GM23338 (cell line): ENCODE results near the gene MBLAC1. TPM values are rescaled to one million over a fixed set of nuclear protein-coding genes. Genes with fewer than 3 reads are reported as not detected.
A peak's percentile ranks its signal among the peaks of the same experiment; 100 is the strongest.

Source experiments
- ATAC-seq: fragments of 200-7000 bp; cut with Tn5 transposase; 3 replicates; pipeline ENCODE4 v1.9.1; 2020
- DNase-seq: peaks from one replicate; pipeline ENCODE4 v3.0.0-alpha.2; 2015; ENCODE audit warnings: low spot score
- H2AFZ ChIP-seq: fragments of 200-600 bp; sonication (generic); 2 replicates; pipeline ENCODE4 v1.8.0; 2016; ENCODE audit warnings: antibody characterized with exemption, mild to moderate bottlenecking, moderate library complexity
- H3F3A ChIP-seq: fragments of 200-600 bp; sonication (generic); replicated peaks from 2 replicates; pipeline ENCODE4 v1.8.0; 2017; ENCODE audit warnings: antibody characterized with exemption, mixed run types, low read depth
- H3K27ac ChIP-seq: fragments of 200-600 bp; sonication (generic); 2 replicates; pipeline ENCODE4 v1.6.1; 2016; ENCODE audit warnings: low read depth
- H3K27me3 ChIP-seq: fragments of 200-600 bp; sonication (generic); 2 replicates; pipeline ENCODE4 v1.8.0; 2016; ENCODE audit warnings: mild to moderate bottlenecking, mixed run types, moderate library complexity; ENCODE audit not compliant: insufficient read depth
- H3K36me3 ChIP-seq: fragments of 200-600 bp; sonication (generic); 2 replicates; pipeline ENCODE4 v1.8.0; 2016; ENCODE audit warnings: mild to moderate bottlenecking; ENCODE audit not compliant: insufficient read depth
- H3K4me1 ChIP-seq: fragments of 200-600 bp; sonication (generic); 2 replicates; pipeline ENCODE4 v1.8.0; 2016; ENCODE audit warnings: mild to moderate bottlenecking, moderate library complexity; ENCODE audit not compliant: insufficient read depth
- H3K4me2 ChIP-seq: fragments of 200-600 bp; sonication (generic); 2 replicates; pipeline ENCODE4 v1.7.1; 2017; ENCODE audit warnings: mixed run types
- H3K4me3 ChIP-seq: fragments of 200-600 bp; sonication (generic); 2 replicates; pipeline ENCODE4 v1.6.1; 2016; ENCODE audit warnings: mixed run types
- H3K79me2 ChIP-seq: fragments of 200-600 bp; sonication (generic); replicated peaks from 2 replicates; pipeline ENCODE4 v1.8.0; 2017; ENCODE audit warnings: mild to moderate bottlenecking; ENCODE audit not compliant: insufficient read depth
- H3K9me2 ChIP-seq: fragments of 200-600 bp; sonication (generic); 2 replicates; pipeline ENCODE4 v1.8.0; 2017; ENCODE audit not compliant: insufficient read depth
- H4K20me1 ChIP-seq: fragments of 200-600 bp; sonication (generic); replicated peaks from 2 replicates; pipeline ENCODE4 v1.8.0; 2017; ENCODE audit warnings: mild to moderate bottlenecking; ENCODE audit not compliant: insufficient read depth
- H3K27ac Mint-ChIP-seq: 2 replicates; pipeline ENCODE4 v1.8.0; 2020; ENCODE audit warnings: inconsistent platforms, mild to moderate bottlenecking, moderate library complexity, mixed read lengths
- H3K27me3 Mint-ChIP-seq: 3 replicates; pipeline ENCODE4 v1.8.0; 2022; ENCODE audit warnings: low read depth, mild to moderate bottlenecking, moderate library complexity, mixed read lengths, inconsistent platforms; ENCODE audit not compliant: insufficient read depth, poor library complexity
- H3K36me3 Mint-ChIP-seq: 3 replicates; pipeline ENCODE4 v1.8.0; 2021; ENCODE audit warnings: low read depth, mild to moderate bottlenecking, inconsistent platforms, moderate library complexity, mixed read lengths
- H3K4me1 Mint-ChIP-seq: 3 replicates; pipeline ENCODE4 v1.8.0; 2020; ENCODE audit warnings: mild to moderate bottlenecking, inconsistent platforms, mixed read lengths
- H3K4me3 Mint-ChIP-seq: 3 replicates; pipeline ENCODE4 v1.8.0; 2021; ENCODE audit warnings: moderate library complexity, mild to moderate bottlenecking, inconsistent platforms, mixed read lengths
- H3K9me3 Mint-ChIP-seq: 3 replicates; pipeline ENCODE4 v1.8.0; 2020; ENCODE audit warnings: moderate library complexity, mild to moderate bottlenecking, inconsistent platforms, mixed read lengths
- CREB1 ChIP-seq: fragments of 250-450 bp; sonication (Bioruptor Pico); IDR thresholded peaks from 2 replicates; pipeline ENCODE4 v1.5.0; 2020; ENCODE audit warnings: low read depth, mild to moderate bottlenecking, moderate library complexity
- CTCF ChIP-seq, 2 experiments: fragments of 200-600 bp in 1 of 2; sonication (generic) in 1 of 2; conservative IDR thresholded peaks; 2 replicates each; pipeline versions ENCODE4 v1.5.1 to v1.6.1; 2016 to 2017; ENCODE audit warnings: antibody characterized with exemption in 2 of 2, low read depth in 2 of 2, mild to moderate bottlenecking in 2 of 2, moderate library complexity in 1 of 2
- ETS1 ChIP-seq: IDR thresholded peaks from 2 replicates; pipeline ENCODE4 v1.6.1; 2016; ENCODE audit warnings: antibody characterized with exemption
- JUNB ChIP-seq: IDR thresholded peaks from one replicate; pipeline ENCODE4 v1.6.1; 2016; ENCODE audit warnings: antibody characterized with exemption; ENCODE audit not compliant: unreplicated experiment
- POLR2AphosphoS5 ChIP-seq: IDR thresholded peaks from 2 replicates; pipeline ENCODE4 v1.6.1; 2016; ENCODE audit warnings: antibody characterized with exemption, low read depth
- STAT1 ChIP-seq: IDR thresholded peaks from one replicate; pipeline ENCODE4 v1.6.1; 2016; ENCODE audit warnings: antibody characterized with exemption; ENCODE audit not compliant: unreplicated experiment
- ZNF462 ChIP-seq: fragments of 250-450 bp; sonication (Bioruptor Pico); IDR thresholded peaks from 2 replicates; pipeline ENCODE4 v1.5.0; 2020; ENCODE audit warnings: mild to moderate bottlenecking, moderate library complexity
- polyA plus RNA-seq: library from polyadenylated mRNA; unstranded; fragments of >200 nt; fragmentation: Nextera tagmentation; extraction: Ambion mirVana; gene quantifications from 2 replicates; pipeline ENCODE4 v1.2.1, GENCODE V29; 2016
- total RNA-seq: library from RNA; depleted of rRNA; stranded (reverse); fragments of >200 nt; shearing (Covaris generic); gene quantifications from 2 replicates; pipeline ENCODE4 v1.2.3, GENCODE V29; 2014

Gene MBLAC1
- total and polyA plus RNA-seq, 2 experiments from 2014 or later, result 2.7 to 5.7 TPM

GRCh38 chr7:100127866-100128636 lies 1.3 kb downstream of the MBLAC1 start:
- H3K27me3 Mint-ChIP-seq, result peaks cover 21% of the 10 kb centered on the region
- H3K27ac Mint-ChIP-seq, result no peak overlapping the region
- H3K27ac ChIP-seq, result no peak overlapping the region

GRCh38 chr7:100128637-100128963 lies 1.8 kb downstream of the MBLAC1 start:
- DNase-seq, result no peak
- Histone ChIP-seq H3K79me2 (peaks cover 5% of the 10 kb centered on the region), H3K4me2 (peak overlapping the region; percentile 96; the same call in 1 of the 2 replicates), H3K9me2 (no peaks in the 10 kb centered on the region), H3K4me1 (peaks cover 4% of the 10 kb centered on the region; the same call in 1 of the 2 replicates), H2AFZ (no peak overlapping the region), H3F3A (peaks cover 21% of the 10 kb centered on the region), H4K20me1 (no peaks in the 10 kb centered on the region), H3K27ac (no peak overlapping the region), H3K4me3 (no peak overlapping the region), H3K27me3 (peaks cover 21% of the 10 kb centered on the region), H3K36me3 (no peaks in the 10 kb centered on the region)
- no peak overlapping the region for H3K27ac Mint-ChIP-seq
- H3K36me3 Mint-ChIP-seq, result peaks cover 6% of the 10 kb centered on the region; the same call in 1 of the 3 replicates
- H3K9me3 Mint-ChIP-seq, result no peaks in the 10 kb centered on the region
- ATAC-seq, result no peak
- H3K27me3 Mint-ChIP-seq, result peaks cover 21% of the 10 kb centered on the region
- H3K4me3 Mint-ChIP-seq, result peak overlapping the region; percentile 77; the same call in 2 of the 3 replicates
- no peak for TF ChIP-seq ZNF462
- no peak for TF ChIP-seq POLR2AphosphoS5
- no peak for TF ChIP-seq ETS1
- no peak for TF ChIP-seq CTCF (conservative IDR thresholded peaks at IDR 0.05; ENCODE audit: low read depth in 2 of 2)
- TF ChIP-seq JUNB, result no peak
- no peak for TF ChIP-seq STAT1
- H3K4me1 Mint-ChIP-seq, result peaks cover 11% of the 10 kb centered on the region

More at GRCh38 chr7:100127866-100128636, 1.3 kb downstream of the MBLAC1 start:
- Histone ChIP-seq H3K4me2 (peak overlapping the region; percentile 96), H2AFZ (peak overlapping the region; percentile 94), H3K27me3 (peaks cover 21% of the 10 kb centered on the region), H3K36me3 (no peaks in the 10 kb centered on the region), H3K79me2 (peaks cover 5% of the 10 kb centered on the region), H3K4me3 (peak overlapping the region; percentile 99), H3K4me1 (peaks cover 4% of the 10 kb centered on the region; the same call in 1 of the 2 replicates), H3K9me2 (no peaks in the 10 kb centered on the region), H3F3A (peaks cover 21% of the 10 kb centered on the region), H4K20me1 (no peaks in the 10 kb centered on the region)
- H3K4me3 Mint-ChIP-seq, result peak overlapping the region; percentile 77
- peaks cover 6% of the 10 kb centered on the region; the same call in 1 of the 3 replicates for H3K36me3 Mint-ChIP-seq
- no peaks in the 10 kb centered on the region for H3K9me3 Mint-ChIP-seq
- TF ChIP-seq CREB1 (CRISPR knock-in tag) (no peak), ETS1 (no peak), STAT1 (no peak)
- DNase-seq (peak; percentile 58), ATAC-seq (peak; percentile 33)
- peaks cover 11% of the 10 kb centered on the region for H3K4me1 Mint-ChIP-seq
